HUES6 (cell line): ENCODE results near the gene TMEM242.

Experiments
- H3K27ac ChIP-seq: 2 replicates; pipeline ENCODE4 v1.7.0; 2013; ENCODE audit warnings: low read depth, mild to moderate bottlenecking, low read length, inconsistent platforms
- H3K27me3 ChIP-seq: 2 replicates; pipeline ENCODE4 v1.6.1; 2013; ENCODE audit warnings: low read length; ENCODE audit not compliant: control insufficient read depth, insufficient read depth
- H3K36me3 ChIP-seq: 2 replicates; pipeline ENCODE4 v1.6.1; 2013; ENCODE audit warnings: low read length; ENCODE audit not compliant: control insufficient read depth, insufficient read depth
- H3K4me1 ChIP-seq: 2 replicates; pipeline ENCODE4 v1.6.1; 2013; ENCODE audit warnings: low read length; ENCODE audit not compliant: control insufficient read depth, insufficient read depth
- H3K4me3 ChIP-seq: 2 replicates; pipeline ENCODE4 v1.5.1; 2013; ENCODE audit warnings: low read depth, low read length
- H3K9ac ChIP-seq: one replicate; pipeline ENCODE4 v1.6.1; 2013; ENCODE audit warnings: mild to moderate bottlenecking, low read length
- H3K9me3 ChIP-seq: 2 replicates; pipeline ENCODE4 v1.6.1; 2013; ENCODE audit warnings: low read depth, low read length; ENCODE audit not compliant: control insufficient read depth, insufficient read depth

TMEM242 gene

GRCh38 chr6:157281570-157281969 lies 41.7 kb downstream of the TMEM242 start:
- Histone ChIP-seq H3K4me3 (no peak overlapping the region), H3K27ac (no peak overlapping the region), H3K4me1 (0 out of 2 replicates have a peak, but pooled peaks cover 9% of the 10 kb centered on the region), H3K27me3 (0 out of 2 replicates have a peak, but pooled peaks cover 3% of the 10 kb centered on the region), H3K36me3 (no peaks in the 10 kb centered on the region), H3K9ac (no peak overlapping the region), H3K9me3 (no peaks in the 10 kb centered on the region)

- H3K4me3 ChIP-seq = no peak overlapping the region
- H3K9me3 ChIP-seq = no peaks in the 10 kb centered on the region
- H3K9ac ChIP-seq = no peak overlapping the region
- H3K4me1 ChIP-seq = 0 out of 2 replicates have a peak, but pooled peaks cover 9% of the 10 kb centered on the region
- no peaks in the 10 kb centered on the region for H3K36me3 ChIP-seq
- H3K27me3 ChIP-seq = 0 out of 2 replicates have a peak, but pooled peaks cover 3% of the 10 kb centered on the region
- no peak overlapping the region for H3K27ac ChIP-seq
Observed at GRCh38 chr6:157280947-157281346, 42.4 kb downstream of the TMEM242 start.

GRCh38 chr6:157280157-157280556 lies 43.2 kb downstream of the TMEM242 start:
- H3K36me3 ChIP-seq = no peaks in the 10 kb centered on the region
- H3K9me3 ChIP-seq = no peaks in the 10 kb centered on the region
- H3K4me1 ChIP-seq = 0 out of 2 replicates have a peak, but pooled peaks cover 9% of the 10 kb centered on the region
- H3K9ac ChIP-seq = no peak overlapping the region
- peaks cover 10% of the 10 kb centered on the region for H3K27me3 ChIP-seq
- H3K4me3 ChIP-seq = 0 out of 2 replicates have a peak overlapping the region, but pooled peaks have one; percentile 3
- H3K27ac ChIP-seq = no peak overlapping the region

- peaks cover 21% of the 10 kb centered on the region for H3K27me3 ChIP-seq
Observed at GRCh38 chr6:157278171-157278570, 45.1 kb downstream of the TMEM242 start.

GRCh38 chr6:157276731-157277130 lies 46.6 kb downstream of the TMEM242 start:
- H3K27ac ChIP-seq = no peak overlapping the region
- peaks cover 21% of the 10 kb centered on the region for H3K27me3 ChIP-seq
- no peaks in the 10 kb centered on the region for H3K9me3 ChIP-seq
- no peak overlapping the region for H3K9ac ChIP-seq
- no peak overlapping the region for H3K4me3 ChIP-seq
- peaks cover 22% of the 10 kb centered on the region for H3K4me1 ChIP-seq
- no peaks in the 10 kb centered on the region for H3K36me3 ChIP-seq

More at GRCh38 chr6:157278171-157278570, 45.1 kb downstream of the TMEM242 start:
- Histone ChIP-seq H3K36me3 (no peaks in the 10 kb centered on the region), H3K27ac (no peak overlapping the region), H3K9me3 (no peaks in the 10 kb centered on the region), H3K9ac (no peak overlapping the region), H3K4me3 (no peak overlapping the region), H3K4me1 (peaks cover 17% of the 10 kb centered on the region)

- Histone ChIP-seq H3K27ac (no peak overlapping the region), H3K27me3 (peaks cover 21% of the 10 kb centered on the region), H3K9ac (no peak overlapping the region), H3K4me3 (no peak overlapping the region), H3K9me3 (no peaks in the 10 kb centered on the region), H3K4me1 (peaks cover 22% of the 10 kb centered on the region), H3K36me3 (no peaks in the 10 kb centered on the region)
Observed at GRCh38 chr6:157276134-157276532, 47.2 kb downstream of the TMEM242 start.

GRCh38 chr6:157274471-157275226 lies 48.7 kb downstream of the TMEM242 start:
- Histone ChIP-seq H3K4me1 (peaks cover 19% of the 10 kb centered on the region), H3K27me3 (peaks cover 21% of the 10 kb centered on the region), H3K27ac (no peak overlapping the region), H3K36me3 (no peaks in the 10 kb centered on the region), H3K9ac (peak overlapping the region; percentile 73), H3K4me3 (peak overlapping the region; percentile 75), H3K9me3 (0 out of 2 replicates have a peak, but pooled peaks cover 4% of the 10 kb centered on the region)

GRCh38 chr6:157273756-157274470 lies 49.4 kb downstream of the TMEM242 start:
- Histone ChIP-seq H3K27me3 (peaks cover 21% of the 10 kb centered on the region), H3K36me3 (no peaks in the 10 kb centered on the region), H3K27ac (no peak overlapping the region), H3K4me3 (peak overlapping the region; percentile 75), H3K4me1 (peaks cover 19% of the 10 kb centered on the region), H3K9me3 (0 out of 2 replicates have a peak, but pooled peaks cover 4% of the 10 kb centered on the region), H3K9ac (peak overlapping the region; percentile 29)

GRCh38 chr6:157272866-157273755 lies 50.2 kb downstream of the TMEM242 start:
- Histone ChIP-seq H3K9ac (no peak overlapping the region), H3K9me3 (0 out of 2 replicates have a peak, but pooled peaks cover 4% of the 10 kb centered on the region), H3K27me3 (peaks cover 21% of the 10 kb centered on the region), H3K4me3 (peak overlapping the region; percentile 75), H3K36me3 (no peaks in the 10 kb centered on the region), H3K27ac (no peak overlapping the region), H3K4me1 (peaks cover 19% of the 10 kb centered on the region)

GRCh38 chr6:157272372-157272771 lies 50.9 kb downstream of the TMEM242 start:
- H3K9me3 ChIP-seq = 0 out of 2 replicates have a peak, but pooled peaks cover 4% of the 10 kb centered on the region
- no peak overlapping the region for H3K27ac ChIP-seq
- H3K4me3 ChIP-seq = no peak overlapping the region
- H3K9ac ChIP-seq = no peak overlapping the region
- peaks cover 21% of the 10 kb centered on the region for H3K27me3 ChIP-seq
- H3K36me3 ChIP-seq = no peaks in the 10 kb centered on the region
- peaks cover 17% of the 10 kb centered on the region for H3K4me1 ChIP-seq
